ENCODE measurements around the gene CPNE6. TPM values are rescaled to one million over a fixed set of nuclear protein-coding genes. Genes with fewer than 3 reads are reported as not detected.

CPNE6 gene
- polyA plus RNA-seq, 3 donors, result not detected

DNA sequence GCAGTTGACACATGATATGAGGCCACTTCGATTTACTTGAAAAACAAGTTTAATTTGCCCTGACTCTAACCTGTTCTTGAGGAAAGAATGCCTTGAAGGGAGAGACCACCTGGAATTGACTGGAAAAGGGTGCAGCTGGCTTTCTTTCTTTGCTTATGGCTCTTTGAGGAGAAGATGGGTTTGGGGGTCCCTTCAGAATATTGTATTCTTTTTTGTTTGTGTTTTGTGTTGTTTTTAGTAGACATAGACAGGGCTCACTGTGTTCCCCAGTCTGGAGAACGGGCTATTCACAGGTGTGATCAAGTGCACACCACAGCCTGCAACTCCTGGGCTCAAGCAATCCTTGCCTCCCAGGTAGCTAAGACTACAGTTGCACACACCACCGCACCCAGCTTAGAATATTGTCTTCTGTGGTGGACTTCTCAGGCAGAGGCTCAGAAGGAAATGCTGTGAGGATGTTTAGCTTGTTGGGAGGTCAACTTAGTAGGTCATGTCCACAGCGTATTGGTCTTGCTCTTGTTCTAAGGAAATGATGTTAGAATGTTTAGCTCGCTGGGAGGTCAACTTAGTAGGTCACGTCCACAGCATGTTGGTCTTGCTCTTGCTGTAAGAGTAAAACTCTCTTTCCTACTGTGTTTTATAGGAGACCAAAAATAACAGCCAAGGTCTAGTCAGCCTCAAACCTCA lies 44.9 kb downstream of the CPNE6 start:
- Mint-ChIP-seq H3K27me3 (ENCODE audit: low read depth in 3 of 3) (peaks cover 0 to 6% (median 2%) of the 10 kb centered on the region in 3 donors), H3K4me3 (peak overlapping the region; percentile 89 to 94), H3K27ac (peak overlapping the region in 5 of 7 donors; percentile 77 to 99 (median 99)), H3K36me3 (peaks cover 41 to 54% of the 10 kb centered on the region in 2 donors), H3K4me1 (peaks cover 18% of the 10 kb centered on the region), H3K9me3 (peaks cover 0 to 2% (median 0%) of the 10 kb centered on the region in 7 donors)
- no peak for DNase-seq
- intact Hi-C loops (cut with micrococcal nuclease), result loop anchor here in 1 of 2 donors (10.0 kb wide), 2 partner anchors 179 to 1191 kb away; partner anchors contain the start of genes DHRS1, NOP9 and PRMT5
- peak overlapping the region in 1 of 3 experiments; percentile 87 for H3K4me3 ChIP-seq (replicated peaks in 1 of 3; ENCODE audit: low read depth in 2 of 3, low read length in 3 of 3)
- WGBS (ENCODE audit: insufficient coverage), result no CpG with 5 or more reads among the region's 6 CpGs
- no peak overlapping the region for H2AFZ ChIP-seq (ENCODE audit: insufficient read depth, low read depth, low read length, poor library complexity, severe bottlenecking)
- H3K9ac ChIP-seq (ENCODE audit: insufficient read depth, low read length, poor library complexity, severe bottlenecking), result no peak overlapping the region
- H3K27me3 ChIP-seq (ENCODE audit: control insufficient read depth in 2 of 2, insufficient read depth in 2 of 2, low read length in 2 of 2), result no peaks in the 10 kb centered on the region
- peak overlapping the region; percentile 94 for H3K4me2 ChIP-seq (replicated peaks; ENCODE audit: extremely low read depth, low read length, poor library complexity, severe bottlenecking)
- H3K79me2 ChIP-seq (ENCODE audit: insufficient read depth, low read length), result peaks cover 24% of the 10 kb centered on the region
- no peaks in the 10 kb centered on the region for H3K9me3 ChIP-seq (replicated peaks in 1 of 2; ENCODE audit: control insufficient read depth in 1 of 2, insufficient read depth in 1 of 2, low read length in 2 of 2)
- H4K20me1 ChIP-seq (ENCODE audit: insufficient read depth, low read length), result no peaks in the 10 kb centered on the region
- TF ChIP-seq, protein P1, sequence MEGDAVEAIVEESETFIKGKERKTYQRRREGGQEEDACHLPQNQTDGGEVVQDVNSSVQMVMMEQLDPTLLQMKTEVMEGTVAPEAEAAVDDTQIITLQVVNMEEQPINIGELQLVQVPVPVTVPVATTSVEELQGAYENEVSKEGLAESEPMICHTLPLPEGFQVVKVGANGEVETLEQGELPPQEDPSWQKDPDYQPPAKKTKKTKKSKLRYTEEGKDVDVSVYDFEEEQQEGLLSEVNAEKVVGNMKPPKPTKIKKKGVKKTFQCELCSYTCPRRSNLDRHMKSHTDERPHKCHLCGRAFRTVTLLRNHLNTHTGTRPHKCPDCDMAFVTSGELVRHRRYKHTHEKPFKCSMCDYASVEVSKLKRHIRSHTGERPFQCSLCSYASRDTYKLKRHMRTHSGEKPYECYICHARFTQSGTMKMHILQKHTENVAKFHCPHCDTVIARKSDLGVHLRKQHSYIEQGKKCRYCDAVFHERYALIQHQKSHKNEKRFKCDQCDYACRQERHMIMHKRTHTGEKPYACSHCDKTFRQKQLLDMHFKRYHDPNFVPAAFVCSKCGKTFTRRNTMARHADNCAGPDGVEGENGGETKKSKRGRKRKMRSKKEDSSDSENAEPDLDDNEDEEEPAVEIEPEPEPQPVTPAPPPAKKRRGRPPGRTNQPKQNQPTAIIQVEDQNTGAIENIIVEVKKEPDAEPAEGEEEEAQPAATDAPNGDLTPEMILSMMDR (IDR thresholded peaks at IDR 0.05), result no peak
- peak overlapping the region in 1 of 2 donors; percentile 99 for H3K27ac ChIP-seq (ENCODE audit: low read depth in 1 of 2, low read length in 2 of 2)
- peaks cover 43 to 51% of the 10 kb centered on the region in 2 donors for H3K36me3 ChIP-seq (replicated peaks in 1 of 2; ENCODE audit: control insufficient read depth in 1 of 2, insufficient read depth in 2 of 2, low read length in 2 of 2)
- peaks cover 19 to 27% of the 10 kb centered on the region in 2 donors for H3K4me1 ChIP-seq (ENCODE audit: control insufficient read depth in 1 of 2, insufficient read depth in 2 of 2, low read length in 2 of 2)

DNA sequence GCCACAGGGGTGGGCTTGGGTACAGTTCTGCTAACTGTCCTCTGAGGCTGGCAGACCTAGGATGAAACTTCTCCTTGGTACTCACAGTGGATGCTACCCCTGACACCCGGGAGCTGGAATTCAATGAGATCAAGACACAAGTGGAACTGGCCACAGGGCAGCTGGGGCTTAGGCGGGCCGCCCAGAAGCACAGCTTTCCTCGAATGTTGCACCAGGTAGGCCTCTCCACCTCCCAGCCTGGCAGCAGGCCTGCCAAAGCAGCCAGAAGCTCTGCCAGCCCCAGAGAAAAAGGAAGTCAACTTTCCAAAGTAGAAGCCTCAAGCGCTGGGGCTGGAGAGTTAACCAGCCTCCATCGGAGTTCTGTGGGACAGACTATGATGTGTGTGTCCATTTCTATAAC lies 45.8 kb downstream of the CPNE6 start:
- no peak overlapping the region for H3K27ac ChIP-seq (ENCODE audit: low read depth in 1 of 2, low read length in 2 of 2)
- no peak overlapping the region for H3K4me3 ChIP-seq (replicated peaks in 1 of 3; ENCODE audit: low read depth in 2 of 3, low read length in 3 of 3)
- H3K9me3 Mint-ChIP-seq, result peaks cover 0 to 2% (median 0%) of the 10 kb centered on the region in 7 donors
- H3K4me1 Mint-ChIP-seq, result peaks cover 18% of the 10 kb centered on the region
- H3K4me1 ChIP-seq (ENCODE audit: control insufficient read depth in 1 of 2, insufficient read depth in 2 of 2, low read length in 2 of 2), result peaks cover 19 to 27% of the 10 kb centered on the region in 2 donors
- no peaks in the 10 kb centered on the region for H3K27me3 ChIP-seq (ENCODE audit: control insufficient read depth in 2 of 2, insufficient read depth in 2 of 2, low read length in 2 of 2)
- peak overlapping the region in 1 of 7 donors; percentile 6 for H3K27ac Mint-ChIP-seq
- H3K9me3 ChIP-seq (replicated peaks in 1 of 2; ENCODE audit: control insufficient read depth in 1 of 2, insufficient read depth in 1 of 2, low read length in 2 of 2), result no peaks in the 10 kb centered on the region
- H2AFZ ChIP-seq (ENCODE audit: insufficient read depth, low read depth, low read length, poor library complexity, severe bottlenecking), result no peak overlapping the region
- no peak overlapping the region for H3K4me2 ChIP-seq (replicated peaks; ENCODE audit: extremely low read depth, low read length, poor library complexity, severe bottlenecking)
- intact Hi-C loops (cut with micrococcal nuclease), result loop anchor here in 1 of 2 donors (10.0 kb wide), 2 partner anchors 178 to 1192 kb away; partner anchors contain the start of genes DHRS1, NOP9 and PRMT5
- DNase-seq, result no peak
- TF ChIP-seq, protein P1 (IDR thresholded peaks at IDR 0.05), result no peak
- H3K36me3 Mint-ChIP-seq, result peaks cover 47 to 63% of the 10 kb centered on the region in 2 donors
- no peaks in the 10 kb centered on the region for H4K20me1 ChIP-seq (ENCODE audit: insufficient read depth, low read length)
- H3K36me3 ChIP-seq (replicated peaks in 1 of 2; ENCODE audit: control insufficient read depth in 1 of 2, insufficient read depth in 2 of 2, low read length in 2 of 2), result peaks cover 50 to 60% of the 10 kb centered on the region in 2 donors
- H3K4me3 Mint-ChIP-seq, result no peak overlapping the region
- WGBS (ENCODE audit: insufficient coverage), result 97% methylated on average over 5 of the region's 6 CpGs
- no peak overlapping the region for H3K9ac ChIP-seq (ENCODE audit: insufficient read depth, low read length, poor library complexity, severe bottlenecking)
- H3K27me3 Mint-ChIP-seq (ENCODE audit: low read depth in 3 of 3), result peaks cover 0 to 6% (median 2%) of the 10 kb centered on the region in 3 donors
- H3K79me2 ChIP-seq (ENCODE audit: insufficient read depth, low read length), result peaks cover 24% of the 10 kb centered on the region
